ENCODE results near the gene HJURP.

DNA sequence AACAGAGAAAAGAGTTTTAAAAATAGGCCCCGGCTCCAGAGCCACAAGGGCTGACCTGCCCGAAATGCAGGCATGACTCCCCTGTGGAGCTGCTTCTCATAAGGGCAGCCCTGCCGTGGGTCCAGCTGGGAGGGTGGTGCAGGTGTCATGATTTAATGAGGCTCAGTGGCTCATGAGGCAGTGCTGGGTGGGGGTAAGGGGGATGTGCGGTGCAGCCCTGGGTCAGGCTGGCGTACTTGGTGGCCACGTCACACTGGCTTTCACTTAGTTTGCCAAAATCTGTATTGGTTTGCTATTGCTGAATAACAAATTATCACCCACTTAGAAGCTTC lies 33.6 kb downstream of the HJURP start:
- TF ChIP-seq POLR2A (IDR thresholded peaks at IDR 0.05) (no peak), EP300 (IDR thresholded peaks at IDR 0.05) (no peak)
